ENCODE results near the gene YLPM1.

DNA sequence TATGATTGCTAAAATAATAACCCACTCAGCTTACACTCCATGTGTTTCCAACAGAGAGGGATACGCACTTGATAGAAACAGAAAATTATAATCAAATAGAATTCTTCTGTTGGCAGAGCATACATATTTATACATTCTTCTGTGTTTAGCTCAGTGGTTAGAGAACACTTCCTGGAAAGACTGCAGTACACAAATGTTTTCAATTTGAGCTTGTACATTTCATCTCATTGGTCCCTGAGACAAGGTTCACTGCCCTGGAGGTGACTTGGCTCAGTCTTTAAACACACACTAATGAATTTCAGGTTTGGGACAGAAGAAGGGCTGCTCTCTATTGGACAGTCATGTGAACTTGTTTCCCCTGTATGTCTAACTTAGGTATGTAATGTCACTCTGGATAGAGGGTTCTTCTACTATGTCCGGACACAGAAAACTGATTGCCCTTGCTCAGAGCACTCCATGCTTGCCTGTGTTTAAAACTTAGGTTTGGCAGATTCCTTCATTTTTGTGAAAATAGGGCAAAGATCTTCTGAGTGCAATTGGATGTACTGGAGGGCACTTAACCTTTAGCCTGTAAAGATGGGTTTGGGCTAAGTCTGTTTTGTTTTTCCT is 89.9 kb downstream of the YLPM1 start:
- no peak for TF ChIP-seq CTCF (IDR thresholded peaks at IDR 0.05)
- TF ChIP-seq EZH2 (IDR thresholded peaks at IDR 0.05) = no peak
- no peak for TF ChIP-seq EZH2phosphoT487 (IDR thresholded peaks at IDR 0.05)

All from neural progenitor cell (in vitro differentiated cells).